Keratinocyte (primary cell): Measurements from ENCODE around the gene INO80. TPM values are rescaled to one million over a fixed set of nuclear protein-coding genes. Genes with fewer than 3 reads are reported as not detected.

Experiments
- DNase-seq: peaks from one replicate; pipeline ENCODE4 v3.0.0-alpha.2; 2011; ENCODE audit warnings: low read depth, missing footprints, low spot score
- FAIRE-seq: peaks from 2 replicates; lab custom pipeline; 2011; peaks lifted over from hg19 to GRCh38; lab: Jason Lieb, UNC
- H2AFZ ChIP-seq: 2 replicates; pipeline ENCODE4 v1.6.0; 2012; ENCODE audit warnings: low read length, control low read depth, inconsistent platforms; ENCODE audit not compliant: control insufficient read depth
- H3K27ac ChIP-seq: 2 replicates; pipeline ENCODE4 v1.5.1; 2011; ENCODE audit warnings: low read length; ENCODE audit not compliant: control insufficient read depth, insufficient read depth
- H3K27me3 ChIP-seq: 3 replicates; pipeline ENCODE4 v1.6.0; 2011; ENCODE audit warnings: low read length; ENCODE audit not compliant: control insufficient read depth, insufficient read depth; ENCODE audit errors: extremely low read depth
- H3K36me3 ChIP-seq, 2 experiments: 2 replicates in 1 of 2; 3 replicates in 1 of 2; pipeline ENCODE4 v1.5.1; 2011; ENCODE audit warnings: low read length in 2 of 2, mild to moderate bottlenecking in 1 of 2; ENCODE audit not compliant: control insufficient read depth in 2 of 2, insufficient read depth in 2 of 2; ENCODE audit errors: extremely low read depth in 1 of 2
- H3K4me1 ChIP-seq: 3 replicates; pipeline ENCODE4 v1.5.1; 2011; ENCODE audit warnings: low read length; ENCODE audit not compliant: control insufficient read depth, insufficient read depth; ENCODE audit errors: extremely low read depth
- H3K4me2 ChIP-seq: 3 replicates; pipeline ENCODE4 v1.6.0; 2011; ENCODE audit warnings: low read depth, low read length; ENCODE audit not compliant: control insufficient read depth, insufficient read depth; ENCODE audit errors: extremely low read depth
- H3K4me3 ChIP-seq, 3 experiments: fragments of 200-600 bp in 1 of 3; sonication (generic) in 1 of 3; 2 replicates in 2 of 3; 3 replicates in 1 of 3; pipeline ENCODE4 v1.5.1; 2011 to 2016; ENCODE audit warnings: low read length in 3 of 3, mild to moderate bottlenecking in 3 of 3, control low read depth in 2 of 3, inconsistent platforms in 1 of 3, low read depth in 1 of 3, mixed read lengths in 1 of 3, mixed run types in 1 of 3, moderate library complexity in 1 of 3; ENCODE audit not compliant: control insufficient read depth in 2 of 3, insufficient read depth in 2 of 3; ENCODE audit errors: extremely low read depth in 1 of 3
- H3K79me2 ChIP-seq: 2 replicates; pipeline ENCODE4 v1.6.0; 2012; ENCODE audit warnings: low read length; ENCODE audit not compliant: control insufficient read depth, insufficient read depth
- H3K9ac ChIP-seq: 3 replicates; pipeline ENCODE4 v1.6.0; 2011; ENCODE audit warnings: low read length; ENCODE audit not compliant: control insufficient read depth, insufficient read depth; ENCODE audit errors: extremely low read depth
- H3K9me1 ChIP-seq: 3 replicates; pipeline ENCODE4 v1.6.0; 2011; ENCODE audit warnings: low read length; ENCODE audit not compliant: control insufficient read depth, insufficient read depth; ENCODE audit errors: extremely low read depth
- H3K9me3 ChIP-seq: 2 replicates; pipeline ENCODE4 v1.5.1; 2012; ENCODE audit warnings: low read depth, low read length; ENCODE audit not compliant: control insufficient read depth
- H4K20me1 ChIP-seq: 3 replicates; pipeline ENCODE4 v1.6.0; 2011; ENCODE audit warnings: low read length; ENCODE audit not compliant: control insufficient read depth, insufficient read depth; ENCODE audit errors: extremely low read depth
- EZH2 ChIP-seq: IDR thresholded peaks from one replicate; pipeline ENCODE4 v1.6.1; 2012; ENCODE audit warnings: inconsistent platforms, mild to moderate bottlenecking, low read length, moderate library complexity
- dilution Hi-C: fragments of 300-500 bp; cut with MboI; formaldehyde crosslinking; loops from one replicate; pipeline ENCODE4 v1.7.0; 2020; ENCODE audit warnings: low sequenced_read_pairs; ENCODE audit not compliant: extremely low pct_ligation_motif_present
- polyA plus RNA-seq, 5 experiments: library from polyadenylated mRNA; depleted of rRNA in 3 of 5; stranded (reverse) in 3 of 5; stranded (forward) in 1 of 5; unstranded in 1 of 5; fragments of >200 nt; gene quantifications; 1 replicate in 1 of 5; 2 replicates in 3 of 5; 3 replicates in 1 of 5; pipeline versions ENCODE4 v1.2.1 to v1.2.3, GENCODE V29; 2011 to 2012; ENCODE audit warnings: missing spikeins in 2 of 5, low read depth in 1 of 5, low replicate concordance in 1 of 5
- TF ChIP-seq, protein P1 (sequence below), 3 experiments: IDR thresholded peaks in 1 of 3; conservative IDR thresholded peaks in 1 of 3; optimal IDR thresholded peaks in 1 of 3; 2 replicates in 2 of 3; 3 replicates in 1 of 3; pipeline versions ENCODE3 to v1.5.1; 2011; ENCODE audit warnings: low read length in 3 of 3, mild to moderate bottlenecking in 3 of 3, moderate library complexity in 2 of 3, control low read depth in 1 of 3, inconsistent platforms in 1 of 3; ENCODE audit not compliant: insufficient read depth in 2 of 3; ENCODE audit errors: extremely low read depth in 1 of 3

INO80 gene
- polyA plus RNA-seq, 1 donor (not counting 4 experiments of a cell fraction or from before 2014, with no cell fraction given): 10.3 TPM

DNA sequence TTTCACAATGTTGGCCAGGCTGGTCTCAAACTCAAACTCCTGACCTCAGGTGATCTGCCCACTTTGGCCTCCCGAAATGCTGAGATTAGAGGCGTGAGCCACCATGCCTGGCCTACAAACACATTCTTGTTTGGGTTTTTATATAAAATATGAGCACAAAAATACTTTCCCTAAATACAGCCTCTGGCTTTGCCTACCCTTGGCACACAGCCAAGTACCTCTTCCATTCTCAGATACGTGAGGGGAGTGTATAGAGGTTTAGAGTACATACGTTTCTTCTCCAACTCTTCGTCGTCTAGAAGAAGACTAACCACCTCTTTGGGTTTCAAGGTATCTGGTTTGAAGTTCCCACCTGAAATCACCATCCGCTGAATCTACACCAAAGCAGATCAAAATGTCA is 129.3 kb downstream of the INO80 start:
- Histone ChIP-seq H3K36me3 (peaks cover 32 to 69% of the 10 kb centered on the region in 2 experiments), H3K27ac (no peak overlapping the region), H2AFZ (no peak overlapping the region), H3K4me3 (no peak overlapping the region), H4K20me1 (no peaks in the 10 kb centered on the region), H3K9me1 (peaks cover 3% of the 10 kb centered on the region), H3K9me3 (no peaks in the 10 kb centered on the region), H3K4me1 (no peaks in the 10 kb centered on the region), H3K9ac (no peak overlapping the region), H3K27me3 (no peaks in the 10 kb centered on the region), H3K4me2 (no peak overlapping the region), H3K79me2 (no peaks in the 10 kb centered on the region)
- TF ChIP-seq, protein P1, sequence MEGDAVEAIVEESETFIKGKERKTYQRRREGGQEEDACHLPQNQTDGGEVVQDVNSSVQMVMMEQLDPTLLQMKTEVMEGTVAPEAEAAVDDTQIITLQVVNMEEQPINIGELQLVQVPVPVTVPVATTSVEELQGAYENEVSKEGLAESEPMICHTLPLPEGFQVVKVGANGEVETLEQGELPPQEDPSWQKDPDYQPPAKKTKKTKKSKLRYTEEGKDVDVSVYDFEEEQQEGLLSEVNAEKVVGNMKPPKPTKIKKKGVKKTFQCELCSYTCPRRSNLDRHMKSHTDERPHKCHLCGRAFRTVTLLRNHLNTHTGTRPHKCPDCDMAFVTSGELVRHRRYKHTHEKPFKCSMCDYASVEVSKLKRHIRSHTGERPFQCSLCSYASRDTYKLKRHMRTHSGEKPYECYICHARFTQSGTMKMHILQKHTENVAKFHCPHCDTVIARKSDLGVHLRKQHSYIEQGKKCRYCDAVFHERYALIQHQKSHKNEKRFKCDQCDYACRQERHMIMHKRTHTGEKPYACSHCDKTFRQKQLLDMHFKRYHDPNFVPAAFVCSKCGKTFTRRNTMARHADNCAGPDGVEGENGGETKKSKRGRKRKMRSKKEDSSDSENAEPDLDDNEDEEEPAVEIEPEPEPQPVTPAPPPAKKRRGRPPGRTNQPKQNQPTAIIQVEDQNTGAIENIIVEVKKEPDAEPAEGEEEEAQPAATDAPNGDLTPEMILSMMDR (optimal IDR thresholded peaks at IDR 0.05 in 1 of 3, IDR thresholded peaks at IDR 0.05 in 1 of 3, conservative IDR thresholded peaks at IDR 0.05 in 1 of 3; ENCODE audit: extremely low read depth in 1 of 3, insufficient read depth in 2 of 3, low read length in 3 of 3): no peak
- no peak for TF ChIP-seq EZH2
- FAIRE-seq (no peak), DNase-seq (no peak)
- dilution Hi-C loops: no loop called here

DNA sequence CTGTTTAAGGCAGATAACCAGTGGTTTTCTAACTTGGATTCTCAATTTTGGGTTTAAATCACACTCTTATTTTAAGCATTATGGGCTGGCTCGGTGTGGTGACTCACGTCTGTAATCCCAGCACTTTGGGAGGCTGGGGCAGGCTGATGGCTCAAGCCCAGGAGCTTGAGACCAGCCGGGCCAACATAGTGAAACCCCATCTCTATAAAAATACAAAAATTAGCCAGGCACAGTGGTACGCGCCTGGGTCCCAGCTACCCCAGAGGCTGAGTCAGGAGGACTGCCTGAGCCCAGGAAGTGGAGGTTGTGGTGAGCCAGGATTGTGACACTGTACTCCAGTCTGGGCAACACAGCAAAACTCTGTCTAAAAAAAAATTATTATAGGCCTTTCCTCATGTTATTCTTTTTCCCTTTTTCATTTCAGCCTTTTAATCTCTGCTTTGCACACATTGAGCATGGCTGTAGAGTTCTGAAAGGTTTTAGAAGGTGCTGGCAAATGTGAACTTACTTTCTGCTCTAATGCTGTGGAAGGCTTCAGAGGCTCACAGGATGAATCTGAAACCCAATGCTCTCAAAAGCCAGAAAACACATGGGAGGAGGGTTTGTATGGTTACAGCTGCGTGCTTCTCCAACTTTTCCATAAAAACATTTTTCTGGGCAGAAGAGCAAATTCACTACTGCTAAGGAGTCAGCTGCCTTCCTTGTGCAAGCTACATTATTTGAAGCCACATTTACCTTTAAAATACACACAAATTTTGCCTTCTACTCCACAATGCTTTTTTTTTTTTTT is 130.3 kb downstream of the INO80 start:
- Histone ChIP-seq H3K4me3 (no peak overlapping the region), H2AFZ (no peak overlapping the region), H3K9ac (no peak overlapping the region), H3K27me3 (no peaks in the 10 kb centered on the region), H4K20me1 (no peaks in the 10 kb centered on the region), H3K79me2 (no peaks in the 10 kb centered on the region), H3K4me1 (no peaks in the 10 kb centered on the region), H3K27ac (no peak overlapping the region), H3K9me1 (no peaks in the 10 kb centered on the region), H3K36me3 (peaks cover 39 to 73% of the 10 kb centered on the region in 2 experiments), H3K4me2 (no peak overlapping the region), H3K9me3 (no peaks in the 10 kb centered on the region)
- TF ChIP-seq, protein P1 (optimal IDR thresholded peaks at IDR 0.05 in 1 of 3, IDR thresholded peaks at IDR 0.05 in 1 of 3, conservative IDR thresholded peaks at IDR 0.05 in 1 of 3; ENCODE audit: extremely low read depth in 1 of 3, insufficient read depth in 2 of 3, low read length in 3 of 3): no peak
- TF ChIP-seq EZH2: no peak
- FAIRE-seq (no peak), DNase-seq (no peak)
- dilution Hi-C loops: no loop called here
